PC-9 (cell line): Measurements from ENCODE around the gene EXD3. TPM values are rescaled to one million over a fixed set of nuclear protein-coding genes. Genes with fewer than 3 reads are reported as not detected.

Experiments
- BruUV-seq: library from RNA; stranded (reverse); fragments of 400-500 nt; replicated peaks from 2 replicates; lab custom pipeline; 2021; lab: Mats Ljungman, UMichigan
- CTCF ChIA-PET: fragments of 300-600 bp; sonication (Branson Sonifier 250); formaldehyde crosslinking; loops from one replicate; lab custom pipeline; 2022; ENCODE audit warnings: antibody characterized with exemption; lab: Charles Lee
- POLR2A ChIA-PET: fragments of 300-600 bp; sonication (Branson Sonifier 250); formaldehyde crosslinking; loops from one replicate; lab custom pipeline; 2022; ENCODE audit warnings: antibody characterized with exemption; ENCODE audit not compliant: unreplicated experiment; lab: Charles Lee
- DNase-seq, 2 experiments: peaks; one replicate each; pipeline versions ENCODE4 v3.0.0 to v3.0.0-alpha.2; 2015 to 2022; ENCODE audit warnings: mixed read lengths in 1 of 2
- H2AFZ ChIP-seq: fragments of 200-600 bp; sonication (generic); 2 replicates; pipeline ENCODE4 v1.8.1; 2017; ENCODE audit warnings: antibody characterized with exemption
- H3F3A ChIP-seq: fragments of 200-600 bp; sonication (generic); 2 replicates; pipeline ENCODE4 v1.8.1; 2017; ENCODE audit warnings: antibody characterized with exemption, mild to moderate bottlenecking, low read depth; ENCODE audit not compliant: insufficient read depth
- H3K27ac ChIP-seq: fragments of 200-600 bp; sonication (generic); 2 replicates; pipeline ENCODE4 v1.6.1; 2016; ENCODE audit warnings: mixed run types
- H3K27me3 ChIP-seq: fragments of 200-600 bp; sonication (generic); 2 replicates; pipeline ENCODE4 v1.6.1; 2016; ENCODE audit warnings: low read depth, mixed run types; ENCODE audit not compliant: insufficient read depth
- H3K36me3 ChIP-seq: fragments of 200-600 bp; sonication (generic); 2 replicates; pipeline ENCODE4 v1.6.1; 2016; ENCODE audit warnings: low read depth, mixed run types
- H3K4me1 ChIP-seq: fragments of 200-600 bp; sonication (generic); replicated peaks from 2 replicates; pipeline ENCODE4 v1.6.1; 2016; ENCODE audit warnings: mixed run types; ENCODE audit not compliant: insufficient read depth
- H3K4me2 ChIP-seq: fragments of 200-600 bp; sonication (generic); 2 replicates; pipeline ENCODE4 v1.6.1; 2017; ENCODE audit warnings: mixed run types
- H3K4me3 ChIP-seq: fragments of 200-600 bp; sonication (generic); 2 replicates; pipeline ENCODE4 v1.6.1; 2016; ENCODE audit warnings: mixed run types
- H3K79me2 ChIP-seq: fragments of 200-600 bp; sonication (generic); 2 replicates; pipeline ENCODE4 v1.6.1; 2017; ENCODE audit warnings: low read depth, mixed run types
- H3K9me2 ChIP-seq: fragments of 200-600 bp; sonication (generic); 2 replicates; pipeline ENCODE4 v1.8.1; 2017; ENCODE audit warnings: mild to moderate bottlenecking; ENCODE audit not compliant: insufficient read depth
- H3K9me3 ChIP-seq: fragments of 200-600 bp; sonication (generic); 2 replicates; pipeline ENCODE4 v1.8.1; 2016; ENCODE audit warnings: low read depth; ENCODE audit not compliant: insufficient read depth
- H4K20me1 ChIP-seq: fragments of 200-600 bp; sonication (generic); 2 replicates; pipeline ENCODE4 v1.8.1; 2017; ENCODE audit not compliant: insufficient read depth
- EZH2 ChIP-seq: fragments of 200-600 bp; sonication (generic); IDR thresholded peaks from 2 replicates; pipeline ENCODE4 v1.8.0; 2017; ENCODE audit warnings: antibody characterized with exemption, low read depth
- intact Hi-C: fragments of 100-400 bp; cut with micrococcal nuclease; formaldehyde crosslinking; loops from one replicate; pipeline ENCODE4 v1.10.0; 2022; ENCODE audit not compliant: unreplicated experiment
- total RNA-seq: library from RNA; stranded (reverse); gene quantifications from 2 replicates; pipeline ENCODE4 v1.2.3, GENCODE V29; 2021
- TF ChIP-seq, protein P1 (sequence below): fragments of 200-600 bp; sonication (generic); conservative IDR thresholded peaks from 2 replicates; pipeline ENCODE4 v1.6.1; 2017; ENCODE audit warnings: mixed run types, antibody characterized with exemption, mild to moderate bottlenecking, moderate library complexity

Gene EXD3
- total RNA-seq, 1 experiment from 2014 or later, result 23.7 TPM

DNA sequence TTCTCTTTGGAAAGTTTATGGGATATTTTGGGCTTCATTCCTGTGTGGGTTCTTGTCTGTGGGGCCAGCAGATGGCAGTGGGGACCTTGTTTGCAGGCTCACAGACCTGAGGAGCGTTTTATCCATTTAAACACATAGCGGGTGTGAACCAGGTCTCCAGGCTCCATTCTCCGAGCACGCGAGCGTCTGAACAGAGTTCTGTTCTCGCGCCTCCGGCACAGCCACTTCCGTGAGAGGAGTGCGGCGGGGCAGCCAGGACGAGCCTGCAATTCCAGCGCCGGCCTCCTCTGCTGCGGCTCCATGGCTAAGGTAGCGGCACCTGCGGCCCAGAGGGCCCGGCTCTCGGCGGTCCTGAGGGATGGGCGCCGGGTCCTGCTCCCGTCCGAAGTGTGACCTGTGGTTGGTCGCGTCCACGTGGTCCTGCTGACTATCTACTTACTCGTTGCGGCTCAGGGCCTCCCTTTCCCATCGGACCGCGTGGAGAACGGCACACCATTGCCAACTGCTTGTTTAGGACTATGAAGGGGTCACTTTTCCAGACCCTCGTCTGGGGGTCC lies 128.2 kb downstream of the EXD3 start:
- ChIA-PET CTCF (no interaction called here), POLR2A (interaction anchor here (0.6 kb wide), 1 partner anchor 257 kb away, joined by 24 read pairs; the partner anchor contains the start of gene MRPL41)
- no peaks in the 10 kb centered on the region for H3K9me3 ChIP-seq
- peak overlapping the region; percentile 50; the same call in 1 of the 2 replicates for H3K4me3 ChIP-seq
- H3K27me3 ChIP-seq, result no peaks in the 10 kb centered on the region
- no peak for TF ChIP-seq EZH2
- TF ChIP-seq, protein P1, sequence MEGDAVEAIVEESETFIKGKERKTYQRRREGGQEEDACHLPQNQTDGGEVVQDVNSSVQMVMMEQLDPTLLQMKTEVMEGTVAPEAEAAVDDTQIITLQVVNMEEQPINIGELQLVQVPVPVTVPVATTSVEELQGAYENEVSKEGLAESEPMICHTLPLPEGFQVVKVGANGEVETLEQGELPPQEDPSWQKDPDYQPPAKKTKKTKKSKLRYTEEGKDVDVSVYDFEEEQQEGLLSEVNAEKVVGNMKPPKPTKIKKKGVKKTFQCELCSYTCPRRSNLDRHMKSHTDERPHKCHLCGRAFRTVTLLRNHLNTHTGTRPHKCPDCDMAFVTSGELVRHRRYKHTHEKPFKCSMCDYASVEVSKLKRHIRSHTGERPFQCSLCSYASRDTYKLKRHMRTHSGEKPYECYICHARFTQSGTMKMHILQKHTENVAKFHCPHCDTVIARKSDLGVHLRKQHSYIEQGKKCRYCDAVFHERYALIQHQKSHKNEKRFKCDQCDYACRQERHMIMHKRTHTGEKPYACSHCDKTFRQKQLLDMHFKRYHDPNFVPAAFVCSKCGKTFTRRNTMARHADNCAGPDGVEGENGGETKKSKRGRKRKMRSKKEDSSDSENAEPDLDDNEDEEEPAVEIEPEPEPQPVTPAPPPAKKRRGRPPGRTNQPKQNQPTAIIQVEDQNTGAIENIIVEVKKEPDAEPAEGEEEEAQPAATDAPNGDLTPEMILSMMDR, result peak; percentile 45
- no TSS peak for BruUV-seq
- no peaks in the 10 kb centered on the region for H3K36me3 ChIP-seq
- peaks cover 5% of the 10 kb centered on the region for H3K4me1 ChIP-seq
- peaks cover 9% of the 10 kb centered on the region for H4K20me1 ChIP-seq
- intact Hi-C loops, result loop anchor here (1.0 kb wide), 1 partner anchor 257 kb away; the partner anchor contains the start of gene MRPL41
- no peak overlapping the region for H2AFZ ChIP-seq
- DNase-seq, result no peak
- no peaks in the 10 kb centered on the region for H3K9me2 ChIP-seq
- H3F3A ChIP-seq, result peaks cover 25% of the 10 kb centered on the region
- no peak overlapping the region for H3K27ac ChIP-seq
- peak overlapping the region; percentile 75 for H3K4me2 ChIP-seq
- peaks cover 10% of the 10 kb centered on the region for H3K79me2 ChIP-seq

DNA sequence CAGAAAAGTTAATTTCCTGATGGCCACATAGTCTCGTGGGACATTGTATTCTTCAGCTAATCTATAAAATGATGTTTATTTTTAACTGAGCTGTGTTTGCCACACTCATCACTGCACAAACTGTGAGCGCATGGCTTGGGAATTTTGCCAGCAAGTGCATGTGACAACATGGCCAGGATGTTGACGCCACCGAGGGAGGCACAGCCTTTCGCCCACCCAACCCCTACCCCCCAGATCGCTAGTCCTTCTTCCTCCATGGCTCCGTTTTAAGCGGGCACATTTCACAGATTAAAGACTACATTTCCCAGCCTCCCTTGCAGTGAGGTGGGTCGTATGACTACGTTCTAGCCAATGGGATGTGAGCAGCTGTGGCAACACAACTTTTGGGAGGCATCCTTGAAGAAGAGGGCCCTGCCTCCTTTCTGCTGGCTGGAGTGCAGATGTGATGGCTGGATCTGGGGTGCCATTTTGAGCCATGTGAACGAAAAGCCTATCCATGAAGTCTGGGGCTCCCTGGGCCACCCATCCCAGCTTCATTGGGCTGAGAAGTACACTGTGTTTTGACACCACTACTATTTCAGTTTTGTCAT lies 128.8 kb downstream of the EXD3 start:
- peaks cover 23% of the 10 kb centered on the region for H3F3A ChIP-seq
- ChIA-PET POLR2A (interaction anchor here (0.6 to 0.7 kb wide), 3 partner anchors 47 to 257 kb away, joined by 3 to 24 read pairs (median 4); partner anchors contain the start of genes MRPL41 and TUBB4B), CTCF (no interaction called here)
- H3K27me3 ChIP-seq, result no peaks in the 10 kb centered on the region
- DNase-seq, result peak; percentile 54 to 69
- intact Hi-C loops, result loop anchor here (1.0 kb wide), 1 partner anchor 257 kb away; the partner anchor contains the start of gene MRPL41
- TF ChIP-seq, protein P1, result no peak
- TF ChIP-seq EZH2, result no peak
- no peaks in the 10 kb centered on the region for H3K9me3 ChIP-seq
- peaks cover 4% of the 10 kb centered on the region for H3K79me2 ChIP-seq
- no peak overlapping the region; the same call in 1 of the 2 replicates for H3K4me2 ChIP-seq
- H4K20me1 ChIP-seq, result peaks cover 5% of the 10 kb centered on the region
- BruUV-seq, result no TSS peak
- H3K4me3 ChIP-seq, result no peak overlapping the region
- no peaks in the 10 kb centered on the region for H3K36me3 ChIP-seq
- H3K27ac ChIP-seq, result no peak overlapping the region
- no peaks in the 10 kb centered on the region for H3K9me2 ChIP-seq
- H2AFZ ChIP-seq, result no peak overlapping the region
- no peaks in the 10 kb centered on the region for H3K4me1 ChIP-seq

DNA sequence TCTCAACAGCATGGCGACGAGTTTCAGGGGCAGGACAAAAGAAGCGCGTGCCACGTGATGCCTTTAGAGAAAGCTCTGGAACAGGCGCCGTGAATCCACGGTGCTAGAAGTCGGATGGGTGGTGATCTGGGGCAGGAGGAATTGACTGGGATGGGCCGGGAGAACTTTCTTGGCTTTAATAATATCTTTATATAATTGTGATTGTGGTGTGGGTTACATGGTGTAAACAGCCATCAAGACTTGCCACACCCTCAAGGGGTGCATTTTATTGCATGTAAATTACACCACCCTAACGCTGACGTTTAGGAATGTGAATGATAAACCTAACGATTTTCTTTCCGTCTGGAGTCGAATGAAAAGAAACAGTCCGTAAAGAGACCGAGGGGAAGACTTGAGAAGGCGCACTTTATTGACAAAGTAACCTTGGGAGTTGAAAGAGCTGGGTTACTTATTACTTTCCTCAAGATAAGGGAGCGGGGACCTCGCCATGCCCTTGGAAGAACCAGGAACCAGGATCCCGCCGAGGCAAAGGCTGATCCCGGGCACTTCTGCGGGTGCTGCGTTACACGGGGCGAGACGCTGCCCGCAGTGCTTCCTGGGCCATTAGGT lies 129.4 kb downstream of the EXD3 start:
- no peak for DNase-seq
- Histone ChIP-seq H3K4me3 (no peak overlapping the region), H3F3A (peaks cover 23% of the 10 kb centered on the region), H3K27me3 (no peaks in the 10 kb centered on the region), H3K4me2 (no peak overlapping the region), H3K27ac (no peak overlapping the region), H4K20me1 (no peaks in the 10 kb centered on the region), H3K4me1 (no peaks in the 10 kb centered on the region), H3K36me3 (no peaks in the 10 kb centered on the region), H3K9me2 (no peaks in the 10 kb centered on the region), H2AFZ (no peak overlapping the region), H3K79me2 (no peaks in the 10 kb centered on the region), H3K9me3 (no peaks in the 10 kb centered on the region)
- no peak for TF ChIP-seq EZH2
- TF ChIP-seq, protein P1, result no peak
- no TSS peak for BruUV-seq
- ChIA-PET POLR2A (interaction anchor here (0.6 to 0.7 kb wide), 2 partner anchors 47 to 52 kb away, joined by 3 to 4 read pairs; partner anchors contain the start of gene TUBB4B), CTCF (interaction anchor here (0.7 kb wide), 1 partner anchor 40 kb away, joined by 5 read pairs; no protein-coding TSS in a partner anchor)
- intact Hi-C loops, result loop anchor here (1.0 kb wide), 1 partner anchor 258 kb away; the partner anchor contains the start of gene MRPL41
